ENCODE data around the gene OTOGL. TPM values are rescaled to one million over a fixed set of nuclear protein-coding genes. Genes with fewer than 3 reads are reported as not detected.
"Not testable (repeated sequence)": the region's sequence is repeated elsewhere in the genome, so short reads cannot be mapped to it uniquely, and the experiment has no call there.

OTOGL gene
- total RNA-seq, 1 experiment from 2014 or later, result 3.4 TPM

GRCh38 chr12:80212938-80213645, 113.8 kb downstream of the OTOGL start:
- DNase-seq (ENCODE audit: extremely low read depth, low read depth), result no peak

GRCh38 chr12:80213871-80214270, 114.5 kb downstream of the OTOGL start:
- DNase-seq (ENCODE audit: extremely low read depth, low read depth), result no peak

- DNase-seq (ENCODE audit: extremely low read depth, low read depth), result no peak
Measured at GRCh38 chr12:80217011-80217535, 117.7 kb downstream of the OTOGL start.

GRCh38 chr12:80218925-80219324, 119.6 kb downstream of the OTOGL start:
- not testable (repeated sequence) for DNase-seq (ENCODE audit: extremely low read depth, low read depth)

- no peak for DNase-seq (ENCODE audit: extremely low read depth, low read depth)
Measured at GRCh38 chr12:80219345-80219744, 120.0 kb downstream of the OTOGL start.

GRCh38 chr12:80222261-80222660, 122.9 kb downstream of the OTOGL start:
- DNase-seq (ENCODE audit: extremely low read depth, low read depth), result no peak

GRCh38 chr12:80226576-80226975, 127.2 kb downstream of the OTOGL start:
- DNase-seq (ENCODE audit: extremely low read depth, low read depth), result no peak

GRCh38 chr12:80227904-80228303, 128.6 kb downstream of the OTOGL start:
- DNase-seq (ENCODE audit: extremely low read depth, low read depth), result not testable (repeated sequence)

- no peak for DNase-seq (ENCODE audit: extremely low read depth, low read depth)
Measured at GRCh38 chr12:80230068-80230467, 130.7 kb downstream of the OTOGL start.

- DNase-seq (ENCODE audit: extremely low read depth, low read depth), result no peak
Measured at GRCh38 chr12:80232837-80233236, 133.5 kb downstream of the OTOGL start.

- no peak for DNase-seq (ENCODE audit: extremely low read depth, low read depth)
Measured at GRCh38 chr12:80233926-80234325, 134.6 kb downstream of the OTOGL start.

- DNase-seq (ENCODE audit: extremely low read depth, low read depth), result no peak
Measured at GRCh38 chr12:80234667-80235066, 135.3 kb downstream of the OTOGL start.

GRCh38 chr12:80235944-80236343, 136.6 kb downstream of the OTOGL start:
- no peak for DNase-seq (ENCODE audit: extremely low read depth, low read depth)

- no peak for DNase-seq (ENCODE audit: extremely low read depth, low read depth)
Measured at GRCh38 chr12:80239867-80240266, 140.5 kb downstream of the OTOGL start.

- no peak for DNase-seq (ENCODE audit: extremely low read depth, low read depth)
Measured at GRCh38 chr12:80241576-80242273, 142.4 kb downstream of the OTOGL start.

- DNase-seq (ENCODE audit: extremely low read depth, low read depth), result no peak
Measured at GRCh38 chr12:80242321-80242720, 143.0 kb downstream of the OTOGL start.

GRCh38 chr12:80249581-80249980, 150.2 kb downstream of the OTOGL start:
- not testable (repeated sequence) for DNase-seq (ENCODE audit: extremely low read depth, low read depth)

- DNase-seq (ENCODE audit: extremely low read depth, low read depth), result no peak
Measured at GRCh38 chr12:80257920-80258319, 158.6 kb downstream of the OTOGL start.

- no peak for DNase-seq (ENCODE audit: extremely low read depth, low read depth)
Measured at GRCh38 chr12:80260269-80260668, 160.9 kb downstream of the OTOGL start.

GRCh38 chr12:80261403-80261802, 162.1 kb downstream of the OTOGL start:
- no peak for DNase-seq (ENCODE audit: extremely low read depth, low read depth)

- no peak for DNase-seq (ENCODE audit: extremely low read depth, low read depth)
Measured at GRCh38 chr12:80262346-80262745, 163.0 kb downstream of the OTOGL start.

GRCh38 chr12:80262771-80263170, 163.4 kb downstream of the OTOGL start:
- DNase-seq (ENCODE audit: extremely low read depth, low read depth), result no peak
